Kidney (tissue), 14 donors: ENCODE data around the gene THSD4. TPM values are rescaled to one million over a fixed set of nuclear protein-coding genes. Genes with fewer than 3 reads are reported as not detected.

Source experiments
- DNase-seq, 5 donors: peaks; one replicate each; pipeline ENCODE4 v3.0.0-alpha.2; 2013 to 2020
- FAIRE-seq: peaks from 2 replicates; lab custom pipeline; 2012; peaks lifted over from hg19 to GRCh38; lab: Jason Lieb, UNC
- H3K27ac ChIP-seq, 2 donors: one replicate each; pipeline ENCODE4 v1.7.0; 2013; ENCODE audit warnings: low read depth in 2 of 2, low read length in 2 of 2, inconsistent platforms in 1 of 2
- H3K27me3 ChIP-seq: one replicate; pipeline ENCODE4 v1.7.1; 2013; ENCODE audit warnings: low read length, inconsistent platforms; ENCODE audit not compliant: control insufficient read depth, insufficient read depth
- H3K36me3 ChIP-seq, 3 donors: one replicate each; pipeline versions ENCODE4 v1.7.0 to v1.7.1; 2013; ENCODE audit warnings: low read length in 3 of 3, control low read depth in 1 of 3, inconsistent platforms in 1 of 3; ENCODE audit not compliant: insufficient read depth in 3 of 3, control insufficient read depth in 2 of 3
- H3K4me1 ChIP-seq, 3 donors: one replicate each; pipeline versions ENCODE4 v1.7.0 to v1.7.1; 2013; ENCODE audit warnings: low read length in 3 of 3, inconsistent platforms in 1 of 3, low read depth in 1 of 3; ENCODE audit not compliant: control insufficient read depth in 2 of 3, insufficient read depth in 2 of 3
- H3K4me3 ChIP-seq, 3 donors: one replicate each; pipeline versions ENCODE4 v1.7.0 to v1.8.1; 2013; ENCODE audit warnings: low read length in 3 of 3, control low read depth in 1 of 3, inconsistent platforms in 1 of 3
- H3K9ac ChIP-seq, 3 donors: one replicate each; pipeline versions ENCODE4 v1.7.0 to v1.7.1; 2013; ENCODE audit warnings: low read length in 3 of 3, control low read depth in 1 of 3, inconsistent platforms in 1 of 3
- H3K9me3 ChIP-seq, 3 donors: one replicate each; pipeline versions ENCODE4 v1.7.0 to v1.7.1; 2013; ENCODE audit warnings: low read length in 3 of 3, control low read depth in 1 of 3, inconsistent platforms in 1 of 3; ENCODE audit not compliant: control insufficient read depth in 2 of 3, insufficient read depth in 1 of 3
- intact Hi-C: fragments of 100-400 bp; cut with DNase I; formaldehyde crosslinking; loops from one replicate; pipeline ENCODE4 v1.11.1; 2022
- polyA plus RNA-seq: library from polyadenylated mRNA; stranded (reverse); fragments of 350-450 nt; fragmentation: Illumina TruSeq; extraction: RNeasy Lipid Tissue Mini Kit (QIAGEN cat#74804); gene quantifications from one replicate; pipeline ENCODE4 v1.2.3, GENCODE V29; 2014; ENCODE audit warnings: low read depth, low replicate concordance; ENCODE audit not compliant: insufficient read depth
- total RNA-seq: library from RNA; stranded (reverse); fragmentation: NEBNext Ultra II Directional; extraction: Animal tissue kit (Norgen Biotek cat#: 25700); gene quantifications from one replicate; pipeline ENCODE4 v1.2.1, GENCODE V29; 2021
- TF ChIP-seq, protein P1 (sequence below): IDR thresholded peaks from 3 replicates; pipeline ENCODE4 v1.5.1; 2012; ENCODE audit warnings: mild to moderate bottlenecking, moderate library complexity, borderline replicate concordance; ENCODE audit not compliant: insufficient read depth; ENCODE audit errors: extremely low read depth
- donor health status: control.
- donor health status: control.
- donor health status: control.
- donor health status: control.
- donor health status: control.
- donor health status: DM: yes; HTN: yes; CAD: no.
- donor health status: Normal renal cell carcinoma (clear cell type).

THSD4 gene
- total and polyA plus RNA-seq, 2 donors from 2014 or later, result 9.4 to 36.3 TPM

DNA sequence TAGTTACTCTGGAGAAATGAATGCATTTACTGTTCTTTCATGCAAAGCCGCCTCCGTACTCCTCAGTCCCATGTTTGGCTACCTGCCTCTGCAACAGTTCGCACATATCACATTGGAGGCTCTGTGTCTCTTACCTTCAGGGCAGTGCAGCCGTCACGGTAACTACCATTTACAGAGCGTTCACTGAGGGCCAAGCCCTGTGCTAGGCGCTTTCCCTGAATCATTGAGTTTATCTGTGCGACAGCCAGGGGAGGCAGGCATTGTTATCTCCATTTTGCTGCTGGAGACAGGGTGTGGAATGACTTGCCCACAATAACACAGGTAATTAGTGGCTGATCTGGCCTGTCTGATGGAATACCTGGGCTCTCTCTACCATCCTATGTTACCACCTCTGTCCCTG is 115.0 kb downstream of the THSD4 start:
- FAIRE-seq (no peak), DNase-seq (no peak)
- TF ChIP-seq, protein P1, sequence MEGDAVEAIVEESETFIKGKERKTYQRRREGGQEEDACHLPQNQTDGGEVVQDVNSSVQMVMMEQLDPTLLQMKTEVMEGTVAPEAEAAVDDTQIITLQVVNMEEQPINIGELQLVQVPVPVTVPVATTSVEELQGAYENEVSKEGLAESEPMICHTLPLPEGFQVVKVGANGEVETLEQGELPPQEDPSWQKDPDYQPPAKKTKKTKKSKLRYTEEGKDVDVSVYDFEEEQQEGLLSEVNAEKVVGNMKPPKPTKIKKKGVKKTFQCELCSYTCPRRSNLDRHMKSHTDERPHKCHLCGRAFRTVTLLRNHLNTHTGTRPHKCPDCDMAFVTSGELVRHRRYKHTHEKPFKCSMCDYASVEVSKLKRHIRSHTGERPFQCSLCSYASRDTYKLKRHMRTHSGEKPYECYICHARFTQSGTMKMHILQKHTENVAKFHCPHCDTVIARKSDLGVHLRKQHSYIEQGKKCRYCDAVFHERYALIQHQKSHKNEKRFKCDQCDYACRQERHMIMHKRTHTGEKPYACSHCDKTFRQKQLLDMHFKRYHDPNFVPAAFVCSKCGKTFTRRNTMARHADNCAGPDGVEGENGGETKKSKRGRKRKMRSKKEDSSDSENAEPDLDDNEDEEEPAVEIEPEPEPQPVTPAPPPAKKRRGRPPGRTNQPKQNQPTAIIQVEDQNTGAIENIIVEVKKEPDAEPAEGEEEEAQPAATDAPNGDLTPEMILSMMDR, result no peak
- Histone ChIP-seq H3K4me1 (peaks cover 0 to 2% (median 0%) of the 10 kb centered on the region in 3 donors), H3K27ac (no peak overlapping the region), H3K9me3 (no peaks in the 10 kb centered on the region), H3K9ac (no peak overlapping the region), H3K36me3 (no peaks in the 10 kb centered on the region), H3K4me3 (no peak overlapping the region), H3K27me3 (no peaks in the 10 kb centered on the region)
- intact Hi-C loops, result no loop called here

DNA sequence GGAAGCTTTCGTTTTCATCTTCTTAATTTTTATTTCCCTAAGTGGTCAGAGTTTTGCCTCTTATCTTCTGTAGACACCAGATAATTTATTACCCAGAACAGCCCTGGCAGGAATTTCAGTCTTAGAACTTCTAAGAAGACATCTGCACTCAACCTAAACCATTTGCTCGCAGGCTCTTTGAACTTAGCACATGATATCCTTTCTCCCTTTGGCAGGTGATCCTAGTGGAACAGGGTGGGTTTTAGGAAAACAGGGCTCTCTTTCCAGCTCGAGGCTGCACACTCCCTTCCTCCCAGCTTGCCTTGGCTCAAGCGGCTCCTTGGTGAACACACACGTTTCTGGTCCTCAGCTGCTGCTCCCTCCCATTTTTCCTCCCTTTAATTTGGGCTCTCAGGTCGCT is 116.5 kb downstream of the THSD4 start:
- Histone ChIP-seq H3K9ac (no peak overlapping the region), H3K27ac (no peak overlapping the region), H3K9me3 (no peaks in the 10 kb centered on the region), H3K36me3 (no peaks in the 10 kb centered on the region), H3K4me3 (no peak overlapping the region), H3K27me3 (no peaks in the 10 kb centered on the region), H3K4me1 (peaks cover 0 to 2% (median 0%) of the 10 kb centered on the region in 3 donors)
- intact Hi-C loops, result no loop called here
- FAIRE-seq (no peak), DNase-seq (peak in 3 of 5 donors; percentile 42 to 79 (median 76))
- TF ChIP-seq, protein P1, result no peak

DNA sequence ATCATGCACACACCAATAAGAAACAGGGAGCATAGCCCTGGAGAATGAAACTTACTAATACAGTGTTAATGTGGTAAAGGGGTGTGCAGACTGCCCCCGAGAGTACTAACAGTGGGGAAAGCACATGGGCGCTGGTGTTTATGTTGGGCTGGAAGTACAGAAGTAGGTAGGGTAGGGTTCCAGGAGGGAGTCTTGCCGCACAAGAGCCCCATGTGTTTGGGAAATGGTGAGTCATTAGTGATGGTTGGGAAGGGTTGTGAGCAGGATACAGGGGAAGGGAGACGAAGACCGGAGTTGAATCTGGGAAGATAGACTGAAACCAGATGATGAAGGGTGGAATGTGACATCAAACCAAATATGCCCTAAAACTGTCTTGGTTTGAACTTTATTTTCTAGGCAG is 117.1 kb downstream of the THSD4 start:
- FAIRE-seq (no peak), DNase-seq (no peak)
- Histone ChIP-seq H3K36me3 (no peaks in the 10 kb centered on the region), H3K9me3 (no peaks in the 10 kb centered on the region), H3K27ac (no peak overlapping the region), H3K4me3 (no peak overlapping the region), H3K9ac (no peak overlapping the region), H3K4me1 (peaks cover 0 to 2% (median 0%) of the 10 kb centered on the region in 3 donors), H3K27me3 (no peaks in the 10 kb centered on the region)
- TF ChIP-seq, protein P1, result no peak
- intact Hi-C loops, result no loop called here
